ENCODE measurements around the gene VPS37D. TPM values are rescaled to one million over a fixed set of nuclear protein-coding genes. Genes with fewer than 3 reads are reported as not detected.

VPS37D gene
- total and polyA plus RNA-seq, 2 experiments from 2014 or later = 5.6 to 9.5 TPM

GRCh38 chr7:73628504-73628903 is 39.1 kb upstream of the VPS37D start:
- TF ChIP-seq, protein P1, sequence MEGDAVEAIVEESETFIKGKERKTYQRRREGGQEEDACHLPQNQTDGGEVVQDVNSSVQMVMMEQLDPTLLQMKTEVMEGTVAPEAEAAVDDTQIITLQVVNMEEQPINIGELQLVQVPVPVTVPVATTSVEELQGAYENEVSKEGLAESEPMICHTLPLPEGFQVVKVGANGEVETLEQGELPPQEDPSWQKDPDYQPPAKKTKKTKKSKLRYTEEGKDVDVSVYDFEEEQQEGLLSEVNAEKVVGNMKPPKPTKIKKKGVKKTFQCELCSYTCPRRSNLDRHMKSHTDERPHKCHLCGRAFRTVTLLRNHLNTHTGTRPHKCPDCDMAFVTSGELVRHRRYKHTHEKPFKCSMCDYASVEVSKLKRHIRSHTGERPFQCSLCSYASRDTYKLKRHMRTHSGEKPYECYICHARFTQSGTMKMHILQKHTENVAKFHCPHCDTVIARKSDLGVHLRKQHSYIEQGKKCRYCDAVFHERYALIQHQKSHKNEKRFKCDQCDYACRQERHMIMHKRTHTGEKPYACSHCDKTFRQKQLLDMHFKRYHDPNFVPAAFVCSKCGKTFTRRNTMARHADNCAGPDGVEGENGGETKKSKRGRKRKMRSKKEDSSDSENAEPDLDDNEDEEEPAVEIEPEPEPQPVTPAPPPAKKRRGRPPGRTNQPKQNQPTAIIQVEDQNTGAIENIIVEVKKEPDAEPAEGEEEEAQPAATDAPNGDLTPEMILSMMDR (IDR thresholded peaks at IDR 0.05; ENCODE audit: poor library complexity) = no peak
- TF ChIP-seq EZH2phosphoT487 (IDR thresholded peaks at IDR 0.05; ENCODE audit: low read depth, severe bottlenecking, unreplicated experiment) (no peak), EZH2 (IDR thresholded peaks at IDR 0.05; ENCODE audit: borderline replicate concordance) (no peak)
- no peaks in the 10 kb centered on the region for H3K36me3 ChIP-seq (replicated peaks; ENCODE audit: insufficient read depth, low read depth)
- H3K27me3 ChIP-seq = peaks cover 34% of the 10 kb centered on the region
- no peak overlapping the region for H3K27ac ChIP-seq
- no peak for DNase-seq (ENCODE audit: low spot score)
- H3K79me2 ChIP-seq = no peaks in the 10 kb centered on the region
- H3K4me1 ChIP-seq (ENCODE audit: insufficient read depth) = peaks cover 4% of the 10 kb centered on the region
- H2AFZ ChIP-seq = no peak overlapping the region
- H3K4me3 ChIP-seq = no peak overlapping the region
- H3K9me2 ChIP-seq (replicated peaks; ENCODE audit: insufficient read depth) = no peaks in the 10 kb centered on the region
- no peaks in the 10 kb centered on the region for H4K20me1 ChIP-seq (ENCODE audit: insufficient read depth, poor library complexity, severe bottlenecking)
- H3K9me3 ChIP-seq (ENCODE audit: low read depth) = no peaks in the 10 kb centered on the region
- WGBS (ENCODE audit: low lambda C conversion rate, missing lambda C conversion rate) = 91% methylated on average over 4 of the region's 4 CpGs
- H3K4me2 ChIP-seq = no peak overlapping the region

- no peak overlapping the region for H3K4me3 ChIP-seq
- no peaks in the 10 kb centered on the region for H3K79me2 ChIP-seq
- WGBS (ENCODE audit: low lambda C conversion rate, missing lambda C conversion rate) = 44% methylated on average over 1 of the region's 1 CpG
- no peaks in the 10 kb centered on the region for H4K20me1 ChIP-seq (ENCODE audit: insufficient read depth, poor library complexity, severe bottlenecking)
- H3K4me2 ChIP-seq = no peak overlapping the region
- H3K9me3 ChIP-seq (ENCODE audit: low read depth) = no peaks in the 10 kb centered on the region
- TF ChIP-seq EZH2 (IDR thresholded peaks at IDR 0.05; ENCODE audit: borderline replicate concordance) = no peak
- no peak for TF ChIP-seq EZH2phosphoT487 (IDR thresholded peaks at IDR 0.05; ENCODE audit: low read depth, severe bottlenecking, unreplicated experiment)
- TF ChIP-seq, protein P1 (IDR thresholded peaks at IDR 0.05; ENCODE audit: poor library complexity) = no peak
- H3K27ac ChIP-seq = no peak overlapping the region
- no peaks in the 10 kb centered on the region for H3K36me3 ChIP-seq (replicated peaks; ENCODE audit: insufficient read depth, low read depth)
- H3K9me2 ChIP-seq (replicated peaks; ENCODE audit: insufficient read depth) = no peaks in the 10 kb centered on the region
- no peaks in the 10 kb centered on the region for H3K4me1 ChIP-seq (ENCODE audit: insufficient read depth)
- no peak for DNase-seq (ENCODE audit: low spot score)
- peaks cover 12% of the 10 kb centered on the region for H3K27me3 ChIP-seq
- H2AFZ ChIP-seq = no peak overlapping the region
Observed at GRCh38 chr7:73631558-73631957, 36.1 kb upstream of the VPS37D start.

DNA sequence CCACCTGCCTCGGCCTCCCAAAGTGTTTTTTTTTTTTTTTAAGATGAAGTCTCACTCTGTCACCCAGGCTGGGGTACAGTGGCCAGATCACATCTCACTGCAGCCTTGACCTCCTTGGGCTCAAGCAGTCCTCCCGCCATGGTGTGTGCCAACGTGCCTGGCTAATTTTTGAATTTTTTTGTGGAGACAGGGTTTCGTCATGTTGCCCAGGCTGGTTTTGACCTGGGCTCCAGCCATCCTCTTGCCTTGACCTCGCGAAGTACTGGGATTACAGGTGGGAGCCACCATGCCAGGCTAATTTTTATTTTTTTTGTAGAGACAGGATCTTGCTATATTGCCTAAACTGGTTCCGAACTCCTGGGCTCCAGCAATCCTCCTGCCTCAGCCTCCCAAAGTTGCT is 34.3 kb upstream of the VPS37D start:
- 94% methylated on average over 7 of the region's 7 CpGs for WGBS (ENCODE audit: low lambda C conversion rate, missing lambda C conversion rate)
- Histone ChIP-seq H4K20me1 (ENCODE audit: insufficient read depth, poor library complexity, severe bottlenecking) (no peaks in the 10 kb centered on the region), H3K9me2 (replicated peaks; ENCODE audit: insufficient read depth) (no peaks in the 10 kb centered on the region), H3K79me2 (no peaks in the 10 kb centered on the region), H3K4me1 (ENCODE audit: insufficient read depth) (no peaks in the 10 kb centered on the region), H3K27ac (no peak overlapping the region), H2AFZ (no peak overlapping the region), H3K4me3 (no peak overlapping the region), H3K4me2 (no peak overlapping the region), H3K27me3 (peaks cover 5% of the 10 kb centered on the region), H3K36me3 (replicated peaks; ENCODE audit: insufficient read depth, low read depth) (no peaks in the 10 kb centered on the region), H3K9me3 (ENCODE audit: low read depth) (no peaks in the 10 kb centered on the region)
- TF ChIP-seq, protein P1 (IDR thresholded peaks at IDR 0.05; ENCODE audit: poor library complexity) = no peak
- TF ChIP-seq EZH2 (IDR thresholded peaks at IDR 0.05; ENCODE audit: borderline replicate concordance) (no peak), EZH2phosphoT487 (IDR thresholded peaks at IDR 0.05; ENCODE audit: low read depth, severe bottlenecking, unreplicated experiment) (no peak)
- no peak for DNase-seq (ENCODE audit: low spot score)

GRCh38 chr7:73633844-73634243 is 33.8 kb upstream of the VPS37D start:
- H3K4me2 ChIP-seq = no peak overlapping the region
- WGBS (ENCODE audit: low lambda C conversion rate, missing lambda C conversion rate) = 88% methylated on average over 8 of the region's 8 CpGs
- no peak overlapping the region for H2AFZ ChIP-seq
- DNase-seq (ENCODE audit: low spot score) = no peak
- no peaks in the 10 kb centered on the region for H3K27me3 ChIP-seq
- H4K20me1 ChIP-seq (ENCODE audit: insufficient read depth, poor library complexity, severe bottlenecking) = no peaks in the 10 kb centered on the region
- no peaks in the 10 kb centered on the region for H3K9me2 ChIP-seq (replicated peaks; ENCODE audit: insufficient read depth)
- H3K36me3 ChIP-seq (replicated peaks; ENCODE audit: insufficient read depth, low read depth) = no peaks in the 10 kb centered on the region
- H3K79me2 ChIP-seq = no peaks in the 10 kb centered on the region
- no peaks in the 10 kb centered on the region for H3K9me3 ChIP-seq (ENCODE audit: low read depth)
- TF ChIP-seq EZH2 (IDR thresholded peaks at IDR 0.05; ENCODE audit: borderline replicate concordance) (no peak), EZH2phosphoT487 (IDR thresholded peaks at IDR 0.05; ENCODE audit: low read depth, severe bottlenecking, unreplicated experiment) (no peak)
- TF ChIP-seq, protein P1 (IDR thresholded peaks at IDR 0.05; ENCODE audit: poor library complexity) = no peak
- H3K27ac ChIP-seq = no peak overlapping the region
- no peak overlapping the region for H3K4me3 ChIP-seq
- no peaks in the 10 kb centered on the region for H3K4me1 ChIP-seq (ENCODE audit: insufficient read depth)
